Psoas muscle (tissue), 8 donors: ENCODE results near the gene CFAP299. TPM values are rescaled to one million over a fixed set of nuclear protein-coding genes. Genes with fewer than 3 reads are reported as not detected.

Source experiments
- ATAC-seq, 4 donors: fragments of 200-7000 bp; cut with Tn5 transposase; one replicate each; pipeline ENCODE4 v1.9.1; 2020; ENCODE audit warnings: moderate library complexity in 3 of 4, mild to moderate bottlenecking in 2 of 4
- DNase-seq, 2 donors: peaks; one replicate each; pipeline ENCODE4 v3.0.0-alpha.2; 2020
- H3K27ac ChIP-seq: fragments of 200-600 bp; one replicate; pipeline ENCODE4 v1.8.0; 2022
- H3K27me3 ChIP-seq, 3 donors: fragments of 200-600 bp in 1 of 3; one replicate each; pipeline versions ENCODE4 v1.6.1 to v1.8.0; 2013 to 2022; ENCODE audit warnings: low read length in 2 of 3, mild to moderate bottlenecking in 2 of 3, moderate library complexity in 1 of 3; ENCODE audit not compliant: insufficient read depth in 3 of 3
- H3K36me3 ChIP-seq, 2 donors: fragments of 200-600 bp in 1 of 2; one replicate each; pipeline versions ENCODE4 v1.6.1 to v1.8.0; 2013 to 2022; ENCODE audit warnings: low read depth in 1 of 2, mild to moderate bottlenecking in 1 of 2, moderate library complexity in 1 of 2; ENCODE audit not compliant: insufficient read depth in 1 of 2
- H3K4me1 ChIP-seq: fragments of 200-600 bp; one replicate; pipeline ENCODE4 v1.8.0; 2022
- H3K4me3 ChIP-seq: fragments of 200-600 bp; one replicate; pipeline ENCODE4 v1.8.0; 2022; ENCODE audit warnings: mild to moderate bottlenecking
- H3K9me3 ChIP-seq: fragments of 200-600 bp; one replicate; pipeline ENCODE4 v1.8.0; 2022
- WGBS, 3 donors: extraction: QIAGEN DNeasy Blood & Tissue Kit; methylation state at CpG; one replicate each; pipeline versions ENCODE4 v1.1.6 to v1.1.7; 2013; 5-methylcytosine and 5-hydroxymethylcytosine counted together
- intact Hi-C, 2 donors: fragments of 100-400 bp; cut with DNase I; formaldehyde crosslinking; loops; one replicate each; pipeline versions ENCODE4 v1.11.0 to v1.14.2; 2022
- polyA plus RNA-seq, 3 donors: library from polyadenylated mRNA; stranded (reverse); fragments of 200-250 nt; gene quantifications; one replicate each; pipeline ENCODE4 v1.2.3, GENCODE V29; 2013
- total RNA-seq, 4 donors: library from RNA; stranded (reverse); fragmentation: NEBNext Ultra II Directional in 2 of 4; extraction: Animal tissue kit (Norgen Biotek cat#: 25700) in 2 of 4; gene quantifications; one replicate each; pipeline versions ENCODE4 v1.2.1 to v1.2.4, GENCODE V29; 2021 to 2023
- TF ChIP-seq, protein P1 (sequence below): fragments of 200-600 bp; IDR thresholded peaks from one replicate; pipeline ENCODE4 v1.8.0; 2022; ENCODE audit warnings: antibody characterized with exemption
- donor health status: healthy with polysubstance abuse.
- donor health status: DM: no; HTN: no; CAD: no; lungs with moderate emphysema.
- donor health status: Bipolar disorder and iron deficiency.
- donor health status: healthy.
- donor health status: DM: yes; HTN: yes; CAD: no.
- donor health status: DM: no; HTN: no; CAD: no.
- donor health status: DM: no; HTN: no; CAD: no.
- donor health status: DM: yes; HTN: yes; CAD: no.

Gene CFAP299
- total and polyA plus RNA-seq, 7 donors: not detected

- H3K27ac ChIP-seq: no peak overlapping the region
Measured at GRCh38 chr4:80926446-80926845, 590.9 kb downstream of the CFAP299 start.

DNA sequence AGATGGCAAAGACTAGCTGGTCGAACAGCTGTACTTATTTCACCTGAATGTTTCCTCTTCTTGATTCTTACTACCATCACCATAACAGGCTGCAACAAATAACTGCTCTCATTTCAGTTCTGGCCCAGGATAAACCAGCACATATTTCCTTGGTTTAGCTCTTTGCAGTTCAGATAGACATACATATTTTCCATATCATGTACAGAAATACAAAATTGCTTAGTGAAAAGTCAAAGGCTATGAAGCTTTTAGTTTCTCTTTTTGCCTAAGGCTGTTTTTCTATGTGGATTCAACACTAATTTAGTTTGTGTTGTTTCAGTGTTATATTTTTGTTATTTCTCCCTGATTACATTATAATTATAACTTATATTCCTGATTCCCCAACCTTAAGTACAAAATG, 591.4 kb downstream of the CFAP299 start:
- TF ChIP-seq, protein P1, sequence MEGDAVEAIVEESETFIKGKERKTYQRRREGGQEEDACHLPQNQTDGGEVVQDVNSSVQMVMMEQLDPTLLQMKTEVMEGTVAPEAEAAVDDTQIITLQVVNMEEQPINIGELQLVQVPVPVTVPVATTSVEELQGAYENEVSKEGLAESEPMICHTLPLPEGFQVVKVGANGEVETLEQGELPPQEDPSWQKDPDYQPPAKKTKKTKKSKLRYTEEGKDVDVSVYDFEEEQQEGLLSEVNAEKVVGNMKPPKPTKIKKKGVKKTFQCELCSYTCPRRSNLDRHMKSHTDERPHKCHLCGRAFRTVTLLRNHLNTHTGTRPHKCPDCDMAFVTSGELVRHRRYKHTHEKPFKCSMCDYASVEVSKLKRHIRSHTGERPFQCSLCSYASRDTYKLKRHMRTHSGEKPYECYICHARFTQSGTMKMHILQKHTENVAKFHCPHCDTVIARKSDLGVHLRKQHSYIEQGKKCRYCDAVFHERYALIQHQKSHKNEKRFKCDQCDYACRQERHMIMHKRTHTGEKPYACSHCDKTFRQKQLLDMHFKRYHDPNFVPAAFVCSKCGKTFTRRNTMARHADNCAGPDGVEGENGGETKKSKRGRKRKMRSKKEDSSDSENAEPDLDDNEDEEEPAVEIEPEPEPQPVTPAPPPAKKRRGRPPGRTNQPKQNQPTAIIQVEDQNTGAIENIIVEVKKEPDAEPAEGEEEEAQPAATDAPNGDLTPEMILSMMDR: no peak
- no peaks in the 10 kb centered on the region for H3K36me3 ChIP-seq
- ATAC-seq (no peak), DNase-seq (no peak)
- intact Hi-C loops: no loop called here
- no peaks in the 10 kb centered on the region for H3K27me3 ChIP-seq
- H3K9me3 ChIP-seq: no peaks in the 10 kb centered on the region
- no peak overlapping the region for H3K27ac ChIP-seq
- no peak overlapping the region for H3K4me3 ChIP-seq
- H3K4me1 ChIP-seq: no peaks in the 10 kb centered on the region
- 60 to 76% (median 68%) methylated on average over 1 of the region's 1 CpG for WGBS, 3 donors

More at GRCh38 chr4:80926446-80926845, 590.9 kb downstream of the CFAP299 start:
- no peak overlapping the region for H3K4me3 ChIP-seq
- H3K27me3 ChIP-seq: no peaks in the 10 kb centered on the region
- intact Hi-C loops: no loop called here
- no peak for DNase-seq
- no peaks in the 10 kb centered on the region for H3K9me3 ChIP-seq
- no peak for ATAC-seq
- 70 to 77% (median 73%) methylated on average over 1 of the region's 1 CpG for whole genome bisulfite sequencing, 3 donors
- TF ChIP-seq, protein P1: no peak
- no peaks in the 10 kb centered on the region for H3K36me3 ChIP-seq
- H3K4me1 ChIP-seq: no peaks in the 10 kb centered on the region

GRCh38 chr4:80927420-80927819, 591.9 kb downstream of the CFAP299 start:
- TF ChIP-seq, protein P1: no peak
- Histone ChIP-seq H3K4me1 (no peaks in the 10 kb centered on the region), H3K4me3 (no peak overlapping the region), H3K27ac (no peak overlapping the region), H3K27me3 (no peaks in the 10 kb centered on the region), H3K9me3 (no peaks in the 10 kb centered on the region), H3K36me3 (no peaks in the 10 kb centered on the region)
- WGBS, 3 donors: 67 to 75% (median 74%) methylated on average over 3 of the region's 3 CpGs
- intact Hi-C loops: no loop called here
- no peak for ATAC-seq
- no peak for DNase-seq

DNA sequence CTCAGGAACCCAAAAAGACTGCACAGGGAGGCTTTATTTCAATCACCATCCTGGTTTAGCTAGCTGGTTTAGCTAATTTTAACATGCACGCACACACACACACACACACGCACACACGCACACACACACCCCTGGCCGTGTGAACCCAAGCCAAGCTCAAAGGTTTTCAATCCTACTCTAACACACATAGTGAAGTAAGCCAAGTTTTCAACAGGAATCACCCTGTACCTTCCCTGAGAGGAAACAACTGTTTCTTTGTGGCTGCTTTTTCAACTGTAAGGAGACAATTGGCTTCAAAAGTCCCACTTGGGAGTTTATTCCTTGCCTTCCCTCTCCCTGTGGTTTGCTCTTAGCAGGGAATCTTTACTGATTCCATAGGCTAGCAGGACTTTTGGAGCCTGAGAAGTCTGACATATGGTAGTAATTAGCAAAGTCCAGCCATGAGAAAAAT, 596.1 kb downstream of the CFAP299 start:
- WGBS, 3 donors: 47 to 71% (median 66%) methylated on average over 4 of the region's 4 CpGs
- TF ChIP-seq, protein P1: no peak
- DNase-seq (no peak), ATAC-seq (no peak)
- no peaks in the 10 kb centered on the region for H3K27me3 ChIP-seq
- no peaks in the 10 kb centered on the region for H3K9me3 ChIP-seq
- H3K27ac ChIP-seq: no peak overlapping the region
- no peaks in the 10 kb centered on the region for H3K4me1 ChIP-seq
- H3K4me3 ChIP-seq: no peak overlapping the region
- no peaks in the 10 kb centered on the region for H3K36me3 ChIP-seq
- intact Hi-C loops: no loop called here

- Histone ChIP-seq H3K27me3 (no peaks in the 10 kb centered on the region), H3K4me1 (no peaks in the 10 kb centered on the region), H3K36me3 (no peaks in the 10 kb centered on the region), H3K4me3 (no peak overlapping the region), H3K9me3 (no peaks in the 10 kb centered on the region), H3K27ac (no peak overlapping the region)
- TF ChIP-seq, protein P1: no peak
- DNase-seq (no peak), ATAC-seq (no peak)
- intact Hi-C loops: loop anchor here in 1 of 2 donors (10.0 kb wide), 1 partner anchor 63 kb away; no protein-coding TSS in a partner anchor
- 20 to 36% (median 30%) methylated on average over 1 of the region's 1 CpG for WGBS, 3 donors
Measured at GRCh38 chr4:80948141-80948540, 612.6 kb downstream of the CFAP299 start.
